Lung microvascular endothelial cell (primary cell): ENCODE data around the gene AMELX. TPM values are rescaled to one million over a fixed set of nuclear protein-coding genes. Genes with fewer than 3 reads are reported as not detected.

Experiments used
- DNase-seq, 2 donors: peaks; one replicate each; pipeline versions ENCODE4 v3.0.0 to v3.0.0-alpha.2; 2010; ENCODE audit warnings: low read depth in 2 of 2
- total RNA-seq: library from RNA; depleted of rRNA; stranded (reverse); fragments of >200 nt; gene quantifications from 2 replicates; pipeline ENCODE4 v1.2.1, GENCODE V29; 2014

AMELX gene
- total RNA-seq, result not detected in 2 replicates

- no peak for DNase-seq
Observed at GRCh38 chrX:11293113-11293512, at the start of gene AMELX. TSS of gene AMELX (plus strand) at chrX:11293413. CDS start at chrX:11294789, 1,376 bp downstream.

- no peak for DNase-seq
Observed at GRCh38 chrX:11244636-11245035, 48.6 kb upstream of the AMELX start.

DNA sequence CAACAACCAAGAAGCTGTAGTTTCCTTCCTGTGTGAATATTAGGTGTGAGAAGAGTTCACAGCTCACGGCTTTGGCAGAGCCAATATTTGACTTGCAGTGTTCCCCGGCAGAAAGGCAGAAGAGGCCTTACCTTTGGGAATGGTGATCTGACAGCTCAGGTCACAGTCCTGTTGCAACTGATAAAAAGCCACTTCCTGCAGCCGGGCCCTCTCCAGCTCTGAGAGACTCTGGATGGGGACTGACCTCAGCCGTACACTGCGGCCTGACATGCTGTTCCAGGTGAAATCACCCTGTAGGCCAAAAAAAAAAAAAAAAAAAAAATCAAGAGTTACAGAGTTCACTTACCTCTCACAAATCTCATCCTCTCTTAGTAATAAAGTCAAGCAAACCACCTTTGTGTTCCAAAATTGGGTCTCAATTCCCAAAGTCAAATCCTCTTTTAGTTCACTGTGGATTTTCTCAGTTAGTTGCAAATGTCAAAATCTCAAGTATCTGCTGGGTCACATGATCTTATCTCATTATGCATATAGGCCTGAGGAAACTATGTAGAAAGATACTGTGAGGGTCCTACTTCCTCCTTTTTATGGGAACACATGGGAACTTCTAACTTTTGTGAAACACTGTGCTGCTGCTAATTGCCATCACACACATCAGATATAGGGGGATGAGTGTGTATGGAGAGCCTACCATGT is 38.6 kb upstream of the AMELX start:
- DNase-seq, result peak in 1 of 2 donors; percentile 5

GRCh38 chrX:11257290-11257689 is 35.9 kb upstream of the AMELX start:
- DNase-seq, result no peak

GRCh38 chrX:11257711-11258110 is 35.5 kb upstream of the AMELX start:
- no peak for DNase-seq

GRCh38 chrX:11259437-11259836 is 33.8 kb upstream of the AMELX start:
- no peak for DNase-seq

GRCh38 chrX:11261260-11261659 is 32.0 kb upstream of the AMELX start:
- peak in 1 of 2 donors; percentile 25 for DNase-seq

GRCh38 chrX:11264925-11265324 is 28.3 kb upstream of the AMELX start:
- no peak for DNase-seq

DNA sequence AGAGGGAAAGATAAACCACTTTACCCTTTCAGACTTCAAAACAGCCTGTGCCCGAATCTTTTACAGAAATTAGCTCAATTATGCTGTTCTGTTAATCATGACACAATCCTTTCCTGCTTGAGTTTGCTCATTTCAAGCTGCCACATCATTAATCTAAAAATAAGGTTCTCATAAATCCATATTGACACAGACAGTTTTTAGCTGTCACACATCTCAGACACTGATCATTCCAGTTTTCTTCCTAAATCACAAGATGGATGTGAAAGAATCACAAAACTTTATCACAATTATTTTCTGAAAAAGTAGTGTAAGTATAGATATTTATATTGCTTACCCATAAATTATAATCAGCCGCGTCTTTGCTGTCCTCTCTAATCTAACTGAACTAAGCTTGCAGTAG is 27.9 kb upstream of the AMELX start:
- no peak for DNase-seq

DNA sequence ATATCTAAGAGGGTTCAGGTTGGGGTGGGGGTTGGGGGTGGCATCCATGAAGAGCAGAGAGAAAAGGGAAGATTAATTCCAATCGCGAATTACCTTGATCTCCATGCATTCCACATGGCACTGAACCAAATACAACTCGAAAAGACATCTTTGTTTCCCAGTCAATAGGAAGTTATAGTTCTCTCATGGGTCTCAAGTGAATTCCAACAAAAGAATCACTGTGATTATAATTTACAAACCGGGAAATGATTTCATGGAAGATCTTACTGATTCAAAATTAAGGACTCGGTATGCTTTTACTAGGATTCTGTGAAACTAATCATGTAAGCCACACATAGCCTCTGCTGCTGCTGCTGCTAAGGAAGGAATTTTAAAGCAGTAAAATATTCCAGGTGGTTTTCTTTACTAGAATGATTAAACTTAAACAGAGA is 26.6 kb upstream of the AMELX start:
- DNase-seq, result no peak

DNA sequence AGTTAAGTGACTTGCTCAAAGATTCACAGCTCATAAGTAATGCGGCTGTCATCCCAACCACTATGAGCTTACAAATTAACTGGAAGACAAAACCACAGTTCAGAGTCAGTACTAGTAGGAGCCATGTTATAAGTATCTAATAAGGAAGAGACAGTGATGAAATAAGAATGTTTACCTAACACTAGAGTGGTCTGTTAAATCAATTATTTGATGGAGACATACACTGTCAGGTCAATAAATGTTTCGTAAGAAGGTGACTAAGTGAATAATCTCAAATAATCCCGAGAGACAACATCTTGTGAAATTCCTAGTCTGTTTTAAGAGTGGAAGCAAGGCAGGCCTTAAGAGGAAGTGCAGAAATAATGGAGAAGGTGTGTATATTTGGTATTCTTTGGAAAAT is 25.8 kb upstream of the AMELX start:
- no peak for DNase-seq

- DNase-seq, result no peak
Observed at GRCh38 chrX:11269006-11269405, 24.2 kb upstream of the AMELX start.

DNA sequence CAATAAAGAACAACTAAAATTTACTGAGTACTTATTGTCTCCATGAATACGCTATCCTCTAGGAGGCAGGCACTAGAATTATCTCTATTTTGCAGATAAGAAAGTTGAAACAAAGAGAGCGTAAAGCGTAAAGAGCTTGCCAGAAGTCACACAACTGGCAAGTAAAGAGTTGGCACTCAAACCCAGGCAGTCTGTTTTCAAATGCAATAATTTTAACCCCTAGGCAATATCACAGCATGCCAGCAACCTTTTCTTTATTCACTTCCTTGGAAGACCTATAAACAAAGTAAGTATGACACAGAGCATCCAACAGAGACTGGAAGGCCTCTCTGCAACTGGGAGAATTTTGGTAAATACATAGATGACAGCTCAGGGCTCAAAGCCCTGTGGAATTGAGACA is 23.2 kb upstream of the AMELX start:
- no peak for DNase-seq

DNA sequence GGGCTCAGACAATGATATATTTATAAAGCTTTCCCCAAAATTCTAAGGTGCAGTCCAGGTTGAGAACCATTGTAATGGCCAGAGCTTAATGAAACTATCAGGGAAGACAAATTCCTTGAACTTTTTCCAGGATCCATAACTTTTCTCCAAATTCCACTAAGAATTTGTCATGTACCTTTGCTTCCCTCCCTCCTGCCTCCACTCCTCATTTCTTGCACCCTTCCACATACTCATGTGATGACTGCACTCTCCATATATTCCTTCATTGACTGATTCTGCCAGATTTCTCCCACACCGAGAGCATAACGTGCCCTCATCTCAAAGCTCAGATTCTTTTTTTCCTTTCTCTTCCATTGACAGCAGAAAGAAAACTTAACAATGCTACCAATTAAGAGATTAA is 20.9 kb upstream of the AMELX start:
- no peak for DNase-seq

DNA sequence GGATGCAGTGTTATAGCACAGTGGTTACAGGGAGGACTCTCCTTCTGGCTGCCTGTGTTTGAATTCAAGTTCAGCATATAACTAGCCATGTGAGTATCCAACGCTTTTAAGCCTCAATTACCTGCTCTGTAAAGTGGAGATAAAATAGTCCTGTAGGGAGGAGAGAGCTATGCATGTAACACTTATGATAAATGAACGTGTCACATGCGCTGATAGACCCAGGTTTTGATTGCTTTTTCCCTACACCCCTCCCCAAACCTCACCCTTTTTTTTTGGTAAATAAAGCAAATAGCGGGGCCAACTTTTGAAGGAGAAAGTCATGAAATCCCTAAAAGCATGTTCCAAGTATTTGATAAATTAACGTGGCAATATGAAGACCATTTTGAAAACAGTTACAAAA is 20.4 kb upstream of the AMELX start:
- no peak for DNase-seq

GRCh38 chrX:11273544-11273943 is 19.7 kb upstream of the AMELX start:
- DNase-seq, result no peak

- DNase-seq, result no peak
Observed at GRCh38 chrX:11282043-11282442, 11.2 kb upstream of the AMELX start.

- no peak for DNase-seq
Observed at GRCh38 chrX:11285651-11286050, 7.6 kb upstream of the AMELX start.

DNA sequence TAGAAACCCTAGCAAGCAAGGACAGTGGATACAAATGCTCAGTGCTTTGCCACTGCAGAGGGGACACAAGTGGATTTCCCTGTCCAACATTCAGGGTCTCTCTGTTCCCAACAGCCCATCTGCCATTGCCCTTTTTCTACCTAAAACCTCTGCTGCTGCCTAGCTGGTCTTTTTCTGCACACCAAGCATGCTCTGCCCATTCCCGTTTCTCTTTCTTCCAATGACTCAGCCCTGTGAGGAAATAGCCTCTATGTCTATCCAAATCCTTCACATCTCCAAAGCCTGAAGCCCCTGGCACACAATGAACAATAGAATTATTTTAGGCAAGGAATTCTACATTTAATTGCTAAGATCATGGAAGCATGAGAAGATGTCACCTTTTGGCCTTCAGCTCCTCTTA is 5.7 kb upstream of the AMELX start:
- peak in 1 of 2 donors; percentile 8 for DNase-seq

DNA sequence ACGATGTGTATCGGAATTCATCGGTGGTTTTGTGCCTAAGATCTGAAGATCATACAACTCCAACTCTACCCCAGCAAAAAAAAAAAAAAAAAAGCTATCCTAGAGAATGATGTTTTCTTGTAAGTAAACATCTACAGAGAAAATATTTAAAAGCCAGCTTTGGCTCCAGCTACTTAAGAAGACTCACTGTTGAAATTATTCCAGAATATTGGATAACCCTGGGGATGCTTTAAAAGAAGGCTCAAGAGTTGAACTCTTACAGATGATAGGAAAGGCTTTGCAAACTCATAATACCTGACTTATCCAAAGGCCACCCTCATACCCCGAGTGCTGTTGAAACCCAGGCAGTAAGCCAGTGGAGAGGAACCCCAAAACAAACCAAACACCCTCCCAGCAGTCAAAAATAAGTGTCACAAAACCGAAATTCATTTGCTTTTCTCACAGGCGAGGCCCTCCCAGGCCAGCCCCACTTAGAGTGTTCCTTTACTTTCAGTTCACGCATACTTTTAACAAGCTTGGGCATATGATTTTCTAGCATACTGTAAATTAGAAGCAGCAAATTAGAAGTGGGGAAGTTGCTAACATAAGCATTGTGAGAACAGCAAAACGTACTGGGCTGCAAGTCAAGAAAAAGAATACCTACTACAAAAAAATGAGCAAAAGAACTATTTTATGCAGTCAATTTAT is 2.7 kb upstream of the AMELX start:
- DNase-seq, result no peak

GRCh38 chrX:11296051-11296450 is 2.8 kb downstream of the AMELX start:
- no peak for DNase-seq

DNA sequence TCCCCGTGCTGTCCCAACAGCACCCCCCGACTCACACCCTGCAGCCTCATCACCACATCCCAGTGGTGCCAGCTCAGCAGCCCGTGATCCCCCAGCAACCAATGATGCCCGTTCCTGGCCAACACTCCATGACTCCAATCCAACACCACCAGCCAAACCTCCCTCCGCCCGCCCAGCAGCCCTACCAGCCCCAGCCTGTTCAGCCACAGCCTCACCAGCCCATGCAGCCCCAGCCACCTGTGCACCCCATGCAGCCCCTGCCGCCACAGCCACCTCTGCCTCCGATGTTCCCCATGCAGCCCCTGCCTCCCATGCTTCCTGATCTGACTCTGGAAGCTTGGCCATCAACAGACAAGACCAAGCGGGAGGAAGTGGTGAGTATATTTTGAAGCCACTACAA is 5.4 kb downstream of the AMELX start:
- DNase-seq, result no peak

GRCh38 chrX:11304829-11305228 is 11.6 kb downstream of the AMELX start:
- no peak for DNase-seq
